GM06990 (cell line): ENCODE measurements around the gene LRRC45.

Source experiments
- DNase-seq: peaks from one replicate; pipeline ENCODE4 v3.0.0-alpha.2; 2011; ENCODE audit not compliant: insufficient read length; ENCODE audit errors: extremely low read depth
- H3K27me3 ChIP-seq: replicated peaks from 2 replicates; pipeline ENCODE4 v1.6.0; 2011; ENCODE audit warnings: low read length; ENCODE audit not compliant: control insufficient read depth, insufficient read depth
- H3K36me3 ChIP-seq: 2 replicates; pipeline ENCODE4 v1.5.1; 2011; ENCODE audit warnings: low read length; ENCODE audit not compliant: control insufficient read depth, insufficient read depth
- H3K4me3 ChIP-seq: replicated peaks from 2 replicates; pipeline ENCODE4 v1.5.1; 2011; ENCODE audit warnings: low read depth, mild to moderate bottlenecking, control low read depth, low read length
- TF ChIP-seq, protein P1 (sequence below): IDR thresholded peaks from 2 replicates; pipeline ENCODE4 v1.5.1; 2011; ENCODE audit warnings: low read length, control low read depth, mild to moderate bottlenecking, inconsistent platforms; ENCODE audit not compliant: insufficient read depth, poor library complexity, severe bottlenecking

The LRRC45 gene

DNA sequence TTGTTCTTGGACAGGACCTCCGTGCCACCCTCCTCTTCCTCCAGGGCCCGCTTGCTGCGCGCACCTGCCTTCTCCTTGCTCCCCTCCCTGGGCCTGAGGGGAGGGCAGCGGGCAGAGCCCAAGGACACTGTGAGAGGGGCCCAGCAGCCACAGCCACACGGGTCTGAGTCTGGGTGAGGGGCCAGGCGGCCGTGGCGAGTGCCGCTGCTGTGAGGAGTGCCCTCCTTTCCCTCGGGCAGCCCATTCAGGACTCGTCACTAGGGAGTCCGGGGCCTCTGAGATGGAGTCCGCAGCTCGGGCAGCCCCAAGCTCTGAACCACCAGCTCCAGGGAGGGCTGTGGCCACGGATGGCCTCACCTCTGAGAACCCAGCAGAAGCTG is 36.9 kb downstream of the LRRC45 start:
- no peaks in the 10 kb centered on the region for H3K27me3 ChIP-seq
- H3K4me3 ChIP-seq: no peak overlapping the region
- H3K36me3 ChIP-seq: peaks cover 50% of the 10 kb centered on the region
- TF ChIP-seq, protein P1, sequence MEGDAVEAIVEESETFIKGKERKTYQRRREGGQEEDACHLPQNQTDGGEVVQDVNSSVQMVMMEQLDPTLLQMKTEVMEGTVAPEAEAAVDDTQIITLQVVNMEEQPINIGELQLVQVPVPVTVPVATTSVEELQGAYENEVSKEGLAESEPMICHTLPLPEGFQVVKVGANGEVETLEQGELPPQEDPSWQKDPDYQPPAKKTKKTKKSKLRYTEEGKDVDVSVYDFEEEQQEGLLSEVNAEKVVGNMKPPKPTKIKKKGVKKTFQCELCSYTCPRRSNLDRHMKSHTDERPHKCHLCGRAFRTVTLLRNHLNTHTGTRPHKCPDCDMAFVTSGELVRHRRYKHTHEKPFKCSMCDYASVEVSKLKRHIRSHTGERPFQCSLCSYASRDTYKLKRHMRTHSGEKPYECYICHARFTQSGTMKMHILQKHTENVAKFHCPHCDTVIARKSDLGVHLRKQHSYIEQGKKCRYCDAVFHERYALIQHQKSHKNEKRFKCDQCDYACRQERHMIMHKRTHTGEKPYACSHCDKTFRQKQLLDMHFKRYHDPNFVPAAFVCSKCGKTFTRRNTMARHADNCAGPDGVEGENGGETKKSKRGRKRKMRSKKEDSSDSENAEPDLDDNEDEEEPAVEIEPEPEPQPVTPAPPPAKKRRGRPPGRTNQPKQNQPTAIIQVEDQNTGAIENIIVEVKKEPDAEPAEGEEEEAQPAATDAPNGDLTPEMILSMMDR: no peak
- peak; percentile 13 for DNase-seq

DNA sequence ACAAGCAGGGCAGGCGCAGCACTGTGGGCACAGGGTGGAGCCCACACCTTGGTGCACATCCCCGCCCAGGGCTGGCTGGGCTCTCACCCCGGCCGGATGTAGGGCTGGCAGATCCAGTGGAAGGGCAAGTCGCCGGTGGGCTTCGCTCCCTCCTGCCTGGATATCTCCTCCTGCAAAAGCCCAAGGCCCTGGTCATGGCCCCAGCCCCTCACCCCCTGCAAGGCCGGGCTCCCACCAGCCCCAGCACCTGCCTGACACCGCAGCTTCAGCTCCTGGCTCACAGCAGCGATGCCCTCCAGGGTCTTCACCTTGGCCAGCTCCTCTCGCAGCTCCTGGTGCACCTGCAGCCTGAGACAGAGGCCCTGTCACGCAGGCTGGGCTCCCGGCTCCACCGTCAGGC is 37.5 kb downstream of the LRRC45 start:
- TF ChIP-seq, protein P1: no peak
- Histone ChIP-seq H3K36me3 (peaks cover 45% of the 10 kb centered on the region), H3K27me3 (no peaks in the 10 kb centered on the region), H3K4me3 (no peak overlapping the region)
- DNase-seq: peak; percentile 9

- DNase-seq: peak; percentile 13
- H3K36me3 ChIP-seq: peaks cover 41% of the 10 kb centered on the region
- TF ChIP-seq, protein P1: no peak
- H3K27me3 ChIP-seq: no peaks in the 10 kb centered on the region
- no peak overlapping the region for H3K4me3 ChIP-seq
Measured at GRCh38 chr17:82061047-82061925, 38.2 kb downstream of the LRRC45 start.

- TF ChIP-seq, protein P1: no peak
- DNase-seq: peak; percentile 9
- Histone ChIP-seq H3K4me3 (no peak overlapping the region), H3K27me3 (no peaks in the 10 kb centered on the region), H3K36me3 (peaks cover 33% of the 10 kb centered on the region)
Measured at GRCh38 chr17:82062076-82062983, 39.2 kb downstream of the LRRC45 start.

DNA sequence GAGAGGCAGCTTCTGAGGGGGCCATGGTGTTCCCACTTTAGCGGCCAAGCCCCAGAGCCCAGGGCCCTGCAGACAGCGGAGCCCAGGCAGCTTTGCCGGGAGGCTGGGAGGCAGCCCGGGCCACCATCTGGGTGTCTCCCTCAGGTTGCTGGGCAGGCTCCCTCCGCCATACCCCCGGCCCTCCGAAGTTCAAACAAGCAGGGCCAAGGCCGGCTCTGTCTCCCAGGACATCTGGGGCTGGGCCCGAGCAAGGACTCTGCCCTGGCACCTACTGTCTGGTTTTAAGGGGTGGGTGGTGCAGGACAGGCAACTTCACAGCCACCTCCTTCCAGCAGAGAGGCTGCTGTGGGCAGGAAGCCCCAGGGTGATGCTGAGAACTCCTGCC is 39.9 kb downstream of the LRRC45 start:
- no peaks in the 10 kb centered on the region for H3K27me3 ChIP-seq
- TF ChIP-seq, protein P1: no peak
- H3K36me3 ChIP-seq: peaks cover 32% of the 10 kb centered on the region
- no peak for DNase-seq
- H3K4me3 ChIP-seq: no peak overlapping the region
